ENCODE data around the gene EVI2A.

GRCh38 chr17:31295489-31295871 lies 25.9 kb downstream of the EVI2A start:
- TF ChIP-seq CTCF (conservative IDR thresholded peaks at IDR 0.05; ENCODE audit: low read depth in 2 of 2) (no peak), ZNF331 (CRISPR knock-in tag; IDR thresholded peaks at IDR 0.05; ENCODE audit: low read depth) (no peak), POLR2AphosphoS5 (IDR thresholded peaks at IDR 0.05; ENCODE audit: low read depth) (no peak), CREB1 (CRISPR knock-in tag; IDR thresholded peaks at IDR 0.05; ENCODE audit: low read depth) (no peak), EZH2 (IDR thresholded peaks at IDR 0.05; ENCODE audit: low read depth, unreplicated experiment) (no peak), EZH2phosphoT487 (IDR thresholded peaks at IDR 0.05; ENCODE audit: unreplicated experiment) (no peak), REST (IDR thresholded peaks at IDR 0.05; ENCODE audit: unreplicated experiment) (no peak), ZNF114 (CRISPR knock-in tag; IDR thresholded peaks at IDR 0.05) (no peak), JUNB (IDR thresholded peaks at IDR 0.05; ENCODE audit: unreplicated experiment) (no peak), ETS1 (IDR thresholded peaks at IDR 0.05) (no peak), STAT1 (IDR thresholded peaks at IDR 0.05; ENCODE audit: unreplicated experiment) (no peak), NANOG (IDR thresholded peaks at IDR 0.05; ENCODE audit: borderline replicate concordance) (no peak), ZNF462 (CRISPR knock-in tag; IDR thresholded peaks at IDR 0.05) (no peak)

All from GM23338 (cell line).